Measurements from ENCODE around the gene CYTH1. TPM values are rescaled to one million over a fixed set of nuclear protein-coding genes. Genes with fewer than 3 reads are reported as not detected.

CYTH1 gene
- total RNA-seq, 1 experiment from 2014 or later, result 34.3 TPM

- RAD21 ChIA-PET (ENCODE audit: low non-redundant PET in 1 of 2, low total read pairs in 2 of 2, uncharacterized antibody in 2 of 2, unreplicated experiment in 2 of 2), result no interaction called here
- Histone ChIP-seq H3K4me1 (ENCODE audit: control insufficient read depth in 1 of 2, insufficient read depth in 2 of 2, low read length in 2 of 2) (peaks cover 18 to 28% of the 10 kb centered on the region in 2 experiments), H3K9ac (ENCODE audit: low read length) (peak overlapping the region; percentile 64), H3K27ac (ENCODE audit: low read depth, low read length) (peak overlapping the region; percentile 22), H3K79me2 (ENCODE audit: insufficient read depth, low read length) (peaks cover 32% of the 10 kb centered on the region), H4K20me1 (ENCODE audit: insufficient read depth) (no peaks in the 10 kb centered on the region), H3K4me3 (replicated peaks in 1 of 2; ENCODE audit: low read depth in 1 of 2, low read length in 2 of 2) (peak overlapping the region; percentile 67 to 76), H3K36me3 (ENCODE audit: control insufficient read depth in 1 of 2, insufficient read depth in 2 of 2, low read length in 2 of 2) (no peaks in the 10 kb centered on the region), H3K27me3 (ENCODE audit: insufficient read depth, low read length) (no peaks in the 10 kb centered on the region), H2AFZ (ENCODE audit: low read depth, low read length, poor library complexity, severe bottlenecking) (no peak overlapping the region), H3K4me2 (ENCODE audit: low read length) (peak overlapping the region; percentile 78), H3K9me3 (ENCODE audit: control insufficient read depth in 1 of 2, insufficient read depth in 1 of 2, low read depth in 1 of 2, low read length in 2 of 2) (no peaks in the 10 kb centered on the region), H3K9me2 (ENCODE audit: insufficient read depth) (no peaks in the 10 kb centered on the region)
- no peak for TF ChIP-seq EZH2 (IDR thresholded peaks at IDR 0.05)
- TF ChIP-seq JUND (IDR thresholded peaks at IDR 0.05), result peak; percentile 7; the same call in 1 of the 2 replicates
- peak; percentile 4; the same call in 1 of the 2 replicates for TF ChIP-seq MAX (IDR thresholded peaks at IDR 0.05)
- TF ChIP-seq CBX3 (IDR thresholded peaks at IDR 0.05; ENCODE audit: low read depth), result peak; percentile 18; the same call in 1 of the 2 replicates
- TSS peak; percentile 78 for BruUV-seq (replicated peaks)
- DNase-seq (ENCODE audit: low read depth, low spot score) (no peak), ATAC-seq (no peak)
- CTCF ChIA-PET, result interaction anchor here (0.7 to 2.4 kb wide), 5 partner anchors 10 to 239 kb away, joined by 3 to 15 read pairs (median 3); no protein-coding TSS in a partner anchor
- intact Hi-C loops (cut with micrococcal nuclease), result no loop called here
- POLR2A ChIA-PET, result interaction anchor here (0.8 to 1.8 kb wide), 9 partner anchors 8 to 33 kb away, joined by 3 to 8 read pairs (median 4); no protein-coding TSS in a partner anchor
These were observed 46.1 kb downstream of the CYTH1 start for GRCh38 chr17:78735832-78736525.

GRCh38 chr17:78734793-78735641 is 47.1 kb downstream of the CYTH1 start:
- peaks cover 18 to 28% of the 10 kb centered on the region in 2 experiments for H3K4me1 ChIP-seq (ENCODE audit: control insufficient read depth in 1 of 2, insufficient read depth in 2 of 2, low read length in 2 of 2)
- ChIA-PET CTCF (interaction anchor here (2.4 kb wide), 1 partner anchor 11 kb away, joined by 15 read pairs; no protein-coding TSS in a partner anchor), RAD21 (ENCODE audit: low non-redundant PET in 1 of 2, low total read pairs in 2 of 2, uncharacterized antibody in 2 of 2, unreplicated experiment in 2 of 2) (no interaction called here), POLR2A (no interaction called here)
- H3K9me2 ChIP-seq (ENCODE audit: insufficient read depth), result no peaks in the 10 kb centered on the region
- no peaks in the 10 kb centered on the region for H3K27me3 ChIP-seq (ENCODE audit: insufficient read depth, low read length)
- peaks cover 33% of the 10 kb centered on the region for H3K79me2 ChIP-seq (ENCODE audit: insufficient read depth, low read length)
- TF ChIP-seq CEBPB (IDR thresholded peaks at IDR 0.05; ENCODE audit: low read depth), result no peak
- no peak for TF ChIP-seq POLR2AphosphoS5 (IDR thresholded peaks at IDR 0.05; ENCODE audit: low read depth, low read length)
- no peak for TF ChIP-seq RAD21 (IDR thresholded peaks at IDR 0.05; ENCODE audit: low read depth)
- no peak for TF ChIP-seq CBX3 (IDR thresholded peaks at IDR 0.05; ENCODE audit: low read depth)
- TF ChIP-seq EZH2 (IDR thresholded peaks at IDR 0.05), result no peak
- no peak for TF ChIP-seq SIN3A (IDR thresholded peaks at IDR 0.05; ENCODE audit: low read depth)
- TF ChIP-seq YY1 (IDR thresholded peaks at IDR 0.05; ENCODE audit: extremely low read depth, insufficient replicate concordance, low read depth, low read length), result no peak
- TF ChIP-seq TCF7L2 (IDR thresholded peaks at IDR 0.05; ENCODE audit: borderline replicate concordance, extremely low read depth, insufficient read depth, insufficient read length), result no peak
- TF ChIP-seq ZFX (IDR thresholded peaks at IDR 0.05), result no peak
- TF ChIP-seq SP1 (IDR thresholded peaks at IDR 0.05; ENCODE audit: low read depth), result no peak
- ATAC-seq (no peak), DNase-seq (ENCODE audit: low read depth, low spot score) (no peak)
- intact Hi-C loops (cut with micrococcal nuclease), result no loop called here
- no peak overlapping the region for H2AFZ ChIP-seq (ENCODE audit: low read depth, low read length, poor library complexity, severe bottlenecking)
- H4K20me1 ChIP-seq (ENCODE audit: insufficient read depth), result no peaks in the 10 kb centered on the region
- no TSS peak for BruUV-seq (replicated peaks)
- H3K9me3 ChIP-seq (ENCODE audit: control insufficient read depth in 1 of 2, insufficient read depth in 1 of 2, low read depth in 1 of 2, low read length in 2 of 2), result no peaks in the 10 kb centered on the region
- H3K4me3 ChIP-seq (replicated peaks in 1 of 2; ENCODE audit: low read depth in 1 of 2, low read length in 2 of 2), result no peak overlapping the region
- H3K36me3 ChIP-seq (ENCODE audit: control insufficient read depth in 1 of 2, insufficient read depth in 2 of 2, low read length in 2 of 2), result no peaks in the 10 kb centered on the region
- H3K27ac ChIP-seq (ENCODE audit: low read depth, low read length), result no peak overlapping the region
- H3K9ac ChIP-seq (ENCODE audit: low read length), result no peak overlapping the region
- peak overlapping the region; percentile 78 for H3K4me2 ChIP-seq (ENCODE audit: low read length)

Data from HCT116 (cell line).